HEK293 (cell line): ENCODE data around the gene DZIP1L.

Experiments
- CTCF ChIA-PET: fragments of 350-600 bp; formaldehyde crosslinking; extraction: SDS; loops from one replicate; lab custom pipeline; 2021; ENCODE audit warnings: antibody characterized with exemption; lab: Yijun Ruan, JAX
- POLR2A ChIA-PET: fragments of 300-600 bp; formaldehyde crosslinking; extraction: SDS; loops from one replicate; lab custom pipeline; 2020; ENCODE audit warnings: antibody characterized with exemption, inconsistent platforms; lab: Yijun Ruan, JAX
- H3K27ac ChIP-seq: fragments of 200-500 bp; sonication (Bioruptor generic); 2 replicates; pipeline ENCODE4 v1.5.1; 2014; ENCODE audit warnings: low read depth, low read length, control low read depth, inconsistent platforms; ENCODE audit errors: extremely low read depth
- H3K36me3 ChIP-seq, 2 experiments: fragments of 200-500 bp in 1 of 2; sonication (Bioruptor generic) in 1 of 2; 1 replicate in 1 of 2; 2 replicates in 1 of 2; pipeline ENCODE4 v1.5.1; 2014 to 2017; ENCODE audit warnings: inconsistent platforms in 2 of 2, low read length in 2 of 2; ENCODE audit not compliant: control insufficient read depth in 2 of 2, insufficient read depth in 1 of 2
- H3K4me1 ChIP-seq: fragments of 200-500 bp; sonication (Bioruptor generic); 2 replicates; pipeline ENCODE4 v1.5.1; 2014; ENCODE audit warnings: mild to moderate bottlenecking, low read length, inconsistent platforms; ENCODE audit not compliant: control insufficient read depth, insufficient read depth
- H3K4me3 ChIP-seq: 2 replicates; pipeline ENCODE4 v1.5.1; 2011; ENCODE audit warnings: low read depth, mild to moderate bottlenecking, control low read depth, low read length, moderate library complexity
- H3K9me3 ChIP-seq: fragments of 200-500 bp; sonication (Bioruptor generic); 2 replicates; pipeline ENCODE4 v1.5.1; 2014; ENCODE audit warnings: low read depth, low read length, inconsistent platforms; ENCODE audit not compliant: control insufficient read depth, insufficient read depth
- GLI4 ChIP-seq: fragments of 450-650 bp; formaldehyde crosslinking; IDR thresholded peaks from 2 replicates; pipeline ENCODE4 v1.5.1; 2016; ENCODE audit warnings: missing biosample characterization, missing genetic modification characterization
- YY1 ChIP-seq: fragments of 450-650 bp; formaldehyde crosslinking; IDR thresholded peaks from 2 replicates; pipeline ENCODE4 v1.5.1; 2018; ENCODE audit warnings: missing biosample characterization, missing genetic modification characterization
- ZFP41 ChIP-seq: fragments of 450-650 bp; formaldehyde crosslinking; IDR thresholded peaks from 2 replicates; pipeline ENCODE4 v1.5.1; 2016; ENCODE audit warnings: missing biosample characterization, missing genetic modification characterization, borderline replicate concordance
- ZIC2 ChIP-seq: fragments of 450-650 bp; formaldehyde crosslinking; IDR thresholded peaks from 2 replicates; pipeline ENCODE4 v1.5.1; 2016; ENCODE audit warnings: missing biosample characterization, missing genetic modification characterization
- ZNF121 ChIP-seq: fragments of 450-650 bp; formaldehyde crosslinking; IDR thresholded peaks from 2 replicates; pipeline ENCODE4 v1.5.1; 2016; ENCODE audit warnings: missing biosample characterization, missing genetic modification characterization
- ZNF146 ChIP-seq: fragments of 450-650 bp; formaldehyde crosslinking; IDR thresholded peaks from 2 replicates; pipeline ENCODE4 v1.5.1; 2016; ENCODE audit warnings: missing biosample characterization, missing genetic modification characterization
- ZNF214 ChIP-seq: fragments of 450-650 bp; formaldehyde crosslinking; IDR thresholded peaks from 2 replicates; pipeline ENCODE4 v1.5.1; 2017; ENCODE audit warnings: missing biosample characterization, mild to moderate bottlenecking, missing genetic modification characterization, borderline replicate concordance
- ZNF248 ChIP-seq: fragments of 450-650 bp; formaldehyde crosslinking; IDR thresholded peaks from 2 replicates; pipeline ENCODE4 v1.5.1; 2017; ENCODE audit warnings: missing biosample characterization, missing genetic modification characterization
- ZNF302 ChIP-seq: fragments of 450-650 bp; formaldehyde crosslinking; IDR thresholded peaks from 2 replicates; pipeline ENCODE4 v1.5.1; 2016; ENCODE audit warnings: missing biosample characterization, missing genetic modification characterization, low read depth
- ZNF366 ChIP-seq: fragments of 450-650 bp; formaldehyde crosslinking; conservative IDR thresholded peaks from 2 replicates; pipeline ENCODE4 v1.5.1; 2016; ENCODE audit warnings: missing biosample characterization, missing genetic modification characterization
- ZNF433 ChIP-seq: fragments of 450-650 bp; formaldehyde crosslinking; IDR thresholded peaks from 2 replicates; pipeline ENCODE4 v1.5.1; 2016; ENCODE audit warnings: missing biosample characterization, missing genetic modification characterization, low read depth
- ZNF514 ChIP-seq: fragments of 450-650 bp; formaldehyde crosslinking; IDR thresholded peaks from 2 replicates; pipeline ENCODE4 v1.5.1; 2016; ENCODE audit warnings: missing biosample characterization, missing genetic modification characterization
- ZNF548 ChIP-seq: fragments of 450-650 bp; formaldehyde crosslinking; IDR thresholded peaks from 2 replicates; pipeline ENCODE4 v1.5.1; 2016; ENCODE audit warnings: missing biosample characterization, missing genetic modification characterization
- ZNF623 ChIP-seq: fragments of 450-650 bp; formaldehyde crosslinking; IDR thresholded peaks from 2 replicates; pipeline ENCODE4 v1.5.1; 2016; ENCODE audit warnings: missing biosample characterization, missing genetic modification characterization
- ZNF670 ChIP-seq: fragments of 450-650 bp; formaldehyde crosslinking; IDR thresholded peaks from 2 replicates; pipeline ENCODE4 v1.5.1; 2016; ENCODE audit warnings: missing biosample characterization, missing genetic modification characterization, low read depth
- TF ChIP-seq, protein P1 (sequence below): fragments of 450-650 bp; formaldehyde crosslinking; IDR thresholded peaks from 2 replicates; pipeline ENCODE4 v1.5.1; 2016; ENCODE audit warnings: missing biosample characterization, missing genetic modification characterization
- TF ChIP-seq, protein P2 (sequence below): fragments of 450-650 bp; formaldehyde crosslinking; conservative IDR thresholded peaks from 2 replicates; pipeline ENCODE4 v1.5.1; 2016; ENCODE audit warnings: low read depth, missing biosample characterization, missing genetic modification characterization
- TF ChIP-seq, protein P3 (sequence below): fragments of 450-650 bp; formaldehyde crosslinking; IDR thresholded peaks from 2 replicates; pipeline ENCODE4 v1.5.1; 2016; ENCODE audit warnings: missing biosample characterization, missing genetic modification characterization

Gene DZIP1L

DNA sequence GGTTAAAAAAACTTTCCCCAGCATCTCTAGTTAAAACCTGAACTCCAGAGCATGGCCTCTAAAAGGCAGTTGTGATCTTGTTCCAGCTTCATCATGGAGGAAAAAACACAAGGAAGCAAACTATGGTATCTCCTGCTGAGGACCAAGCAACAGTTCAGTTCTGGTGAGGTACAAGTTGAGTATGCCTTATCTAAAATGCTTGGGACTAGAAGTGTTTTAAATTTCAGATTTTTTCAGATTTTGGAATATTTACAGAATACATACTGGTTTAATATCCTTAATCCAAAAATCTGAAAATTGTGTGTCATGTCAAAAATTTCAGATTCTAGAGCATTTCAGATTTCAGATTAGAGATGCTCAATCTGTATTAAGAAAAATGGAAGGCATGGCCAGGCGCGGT lies 49.7 kb upstream of the DZIP1L start:
- Histone ChIP-seq H3K36me3 (peaks cover 51 to 82% of the 10 kb centered on the region in 2 experiments), H3K9me3 (no peaks in the 10 kb centered on the region), H3K27ac (no peak overlapping the region), H3K4me1 (no peaks in the 10 kb centered on the region), H3K4me3 (no peak overlapping the region)
- ChIA-PET POLR2A (interaction anchor here (1.3 kb wide), 1 partner anchor 10 kb away, joined by 5 read pairs; the partner anchor contains the start of gene DBR1), CTCF (no interaction called here)
- TF ChIP-seq ZNF623 (tag by site-specific recombination) (no peak), ZNF146 (tag by site-specific recombination) (no peak), ZNF302 (tag by site-specific recombination) (no peak), ZNF548 (tag by site-specific recombination) (no peak), ZNF248 (no peak), YY1 (no peak), ZNF670 (no peak)
- TF ChIP-seq, protein P1, sequence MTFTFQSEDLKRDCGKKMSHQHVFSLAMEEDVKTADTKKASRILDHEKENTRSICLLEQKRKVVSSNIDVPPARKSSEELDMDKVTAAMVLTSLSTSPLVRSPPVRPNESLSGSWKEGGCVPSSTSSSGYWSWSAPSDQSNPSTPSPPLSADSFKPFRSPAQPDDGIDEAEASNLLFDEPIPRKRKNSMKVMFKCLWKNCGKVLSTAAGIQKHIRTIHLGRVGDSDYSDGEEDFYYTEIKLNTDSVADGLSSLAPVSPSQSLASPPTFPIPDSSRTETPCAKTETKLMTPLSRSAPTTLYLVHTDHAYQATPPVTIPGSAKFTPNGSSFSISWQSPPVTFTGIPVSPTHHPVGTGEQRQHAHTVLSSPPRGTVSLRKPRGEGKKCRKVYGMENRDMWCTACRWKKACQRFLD (tag by site-specific recombination), result no peak

DNA sequence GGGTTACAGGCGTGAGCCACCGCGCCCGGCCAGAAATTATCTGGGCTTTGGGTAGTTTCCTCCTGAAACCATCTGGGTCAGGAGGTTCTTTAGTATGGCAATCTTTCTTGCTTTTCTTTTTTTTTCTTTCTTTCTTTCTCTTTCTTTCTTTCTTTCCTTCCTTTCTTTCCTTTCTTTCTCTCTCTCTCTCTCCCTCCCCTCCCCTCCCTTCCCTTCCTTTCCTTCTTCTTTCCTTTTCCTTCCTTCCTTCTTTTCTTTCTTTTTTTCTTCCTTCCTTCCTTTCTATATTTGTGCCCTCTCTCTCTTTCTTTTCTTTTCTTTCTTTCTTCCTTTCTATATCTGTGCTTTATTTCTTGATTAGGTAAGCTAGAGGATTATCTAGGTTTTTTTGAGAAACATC lies 42.3 kb upstream of the DZIP1L start:
- peaks cover 15 to 19% of the 10 kb centered on the region in 2 experiments for H3K36me3 ChIP-seq
- ChIA-PET CTCF (no interaction called here), POLR2A (no interaction called here)
- no peaks in the 10 kb centered on the region for H3K9me3 ChIP-seq
- H3K4me1 ChIP-seq, result no peaks in the 10 kb centered on the region
- no peak overlapping the region for H3K27ac ChIP-seq
- no peak overlapping the region for H3K4me3 ChIP-seq
- no peak for TF ChIP-seq ZNF214 (tag by site-specific recombination)
- TF ChIP-seq ZNF366 (tag by site-specific recombination), result peak; percentile 81
- no peak for TF ChIP-seq ZNF514
- TF ChIP-seq, protein P2, sequence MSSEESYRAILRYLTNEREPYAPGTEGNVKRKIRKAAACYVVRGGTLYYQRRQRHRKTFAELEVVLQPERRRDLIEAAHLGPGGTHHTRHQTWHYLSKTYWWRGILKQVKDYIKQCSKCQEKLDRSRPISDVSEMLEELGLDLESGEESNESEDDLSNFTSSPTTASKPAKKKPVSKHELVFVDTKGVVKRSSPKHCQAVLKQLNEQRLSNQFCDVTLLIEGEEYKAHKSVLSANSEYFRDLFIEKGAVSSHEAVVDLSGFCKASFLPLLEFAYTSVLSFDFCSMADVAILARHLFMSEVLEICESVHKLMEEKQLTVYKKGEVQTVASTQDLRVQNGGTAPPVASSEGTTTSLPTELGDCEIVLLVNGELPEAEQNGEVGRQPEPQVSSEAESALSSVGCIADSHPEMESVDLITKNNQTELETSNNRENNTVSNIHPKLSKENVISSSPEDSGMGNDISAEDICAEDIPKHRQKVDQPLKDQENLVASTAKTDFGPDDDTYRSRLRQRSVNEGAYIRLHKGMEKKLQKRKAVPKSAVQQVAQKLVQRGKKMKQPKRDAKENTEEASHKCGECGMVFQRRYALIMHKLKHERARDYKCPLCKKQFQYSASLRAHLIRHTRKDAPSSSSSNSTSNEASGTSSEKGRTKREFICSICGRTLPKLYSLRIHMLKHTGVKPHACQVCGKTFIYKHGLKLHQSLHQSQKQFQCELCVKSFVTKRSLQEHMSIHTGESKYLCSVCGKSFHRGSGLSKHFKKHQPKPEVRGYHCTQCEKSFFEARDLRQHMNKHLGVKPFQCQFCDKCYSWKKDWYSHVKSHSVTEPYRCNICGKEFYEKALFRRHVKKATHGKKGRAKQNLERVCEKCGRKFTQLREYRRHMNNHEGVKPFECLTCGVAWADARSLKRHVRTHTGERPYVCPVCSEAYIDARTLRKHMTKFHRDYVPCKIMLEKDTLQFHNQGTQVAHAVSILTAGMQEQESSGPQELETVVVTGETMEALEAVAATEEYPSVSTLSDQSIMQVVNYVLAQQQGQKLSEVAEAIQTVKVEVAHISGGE (tag by site-specific recombination), result no peak
- TF ChIP-seq ZNF121, result no peak
- TF ChIP-seq ZFP41 (tag by site-specific recombination), result no peak
- no peak for TF ChIP-seq ZIC2
- TF ChIP-seq ZNF433 (tag by site-specific recombination), result no peak
- TF ChIP-seq GLI4, result no peak

DNA sequence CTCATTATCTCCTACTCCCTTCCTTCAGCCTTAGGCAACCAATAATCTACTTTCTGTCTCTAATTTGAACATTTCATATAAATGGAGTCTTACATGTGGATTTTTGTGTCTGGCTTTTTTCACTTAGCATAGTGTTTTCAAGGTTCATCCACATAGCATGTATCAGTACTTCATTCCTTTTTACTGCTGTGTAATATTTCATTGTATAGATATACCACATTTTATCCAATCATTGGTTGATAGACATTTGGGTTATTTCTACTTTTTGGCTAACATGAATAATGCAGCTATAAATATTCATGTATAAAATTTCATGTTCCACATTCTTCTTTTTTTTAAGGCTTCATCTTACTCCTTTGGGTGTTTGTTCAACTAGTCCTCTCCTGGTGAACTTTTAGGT lies 39.1 kb upstream of the DZIP1L start:
- TF ChIP-seq, protein P3, sequence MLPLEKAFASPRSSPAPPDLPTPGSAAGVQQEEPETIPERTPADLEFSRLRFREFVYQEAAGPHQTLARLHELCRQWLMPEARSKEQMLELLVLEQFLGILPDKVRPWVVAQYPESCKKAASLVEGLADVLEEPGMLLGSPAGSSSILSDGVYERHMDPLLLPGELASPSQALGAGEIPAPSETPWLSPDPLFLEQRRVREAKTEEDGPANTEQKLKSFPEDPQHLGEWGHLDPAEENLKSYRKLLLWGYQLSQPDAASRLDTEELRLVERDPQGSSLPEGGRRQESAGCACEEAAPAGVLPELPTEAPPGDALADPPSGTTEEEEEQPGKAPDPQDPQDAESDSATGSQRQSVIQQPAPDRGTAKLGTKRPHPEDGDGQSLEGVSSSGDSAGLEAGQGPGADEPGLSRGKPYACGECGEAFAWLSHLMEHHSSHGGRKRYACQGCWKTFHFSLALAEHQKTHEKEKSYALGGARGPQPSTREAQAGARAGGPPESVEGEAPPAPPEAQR (tag by site-specific recombination), result no peak
- TF ChIP-seq ZNF146 (tag by site-specific recombination), result peak; percentile 58
- H3K36me3 ChIP-seq, result no peaks in the 10 kb centered on the region; a peak in 1 of 3 replicates
- CTCF ChIA-PET, result no interaction called here
- H3K9me3 ChIP-seq, result no peaks in the 10 kb centered on the region
- POLR2A ChIA-PET, result interaction anchor here (0.6 kb wide), 1 partner anchor 39 kb away, joined by 3 read pairs; no protein-coding TSS in a partner anchor
- H3K4me1 ChIP-seq, result no peaks in the 10 kb centered on the region
- H3K4me3 ChIP-seq, result no peak overlapping the region
- no peak overlapping the region for H3K27ac ChIP-seq
